ENCODE results near the gene NALCN. TPM values are rescaled to one million over a fixed set of nuclear protein-coding genes. Genes with fewer than 3 reads are reported as not detected.
A peak's percentile ranks its signal among the peaks of the same experiment; 100 is the strongest.

The NALCN gene
- total and polyA plus RNA-seq, 2 experiments from 2014 or later = 0.50 to 0.87 TPM

DNA sequence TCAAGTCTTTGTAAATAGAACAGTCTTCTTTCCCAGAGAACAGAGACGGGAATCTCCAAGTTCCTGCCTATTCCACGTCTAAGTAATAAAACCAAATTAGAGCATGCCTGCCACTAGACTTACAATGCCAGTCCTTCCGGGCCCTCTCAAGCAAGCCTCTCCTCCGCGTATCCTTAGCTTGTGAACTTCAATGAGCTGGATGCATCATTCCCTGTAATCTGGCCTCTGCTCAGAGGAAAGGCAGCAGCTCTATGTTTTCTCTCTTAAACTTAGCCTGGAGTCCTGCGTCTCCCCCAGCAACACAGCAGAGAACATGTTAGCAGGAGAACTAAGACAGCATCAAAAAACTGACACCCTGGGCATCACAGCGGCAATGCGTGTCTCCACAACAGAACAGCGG is 8.2 kb downstream of the NALCN start:
- no peak overlapping the region for H3K4me3 Mint-ChIP-seq
- Histone ChIP-seq H3K79me2 (replicated peaks; ENCODE audit: insufficient read depth) (no peaks in the 10 kb centered on the region), H3K36me3 (ENCODE audit: insufficient read depth) (no peaks in the 10 kb centered on the region), H3F3A (replicated peaks; ENCODE audit: low read depth) (no peaks in the 10 kb centered on the region), H3K4me1 (ENCODE audit: insufficient read depth) (peaks cover 14% of the 10 kb centered on the region), H3K9me2 (ENCODE audit: insufficient read depth) (no peaks in the 10 kb centered on the region), H3K27me3 (ENCODE audit: insufficient read depth) (no peaks in the 10 kb centered on the region), H3K27ac (ENCODE audit: low read depth) (no peak overlapping the region), H4K20me1 (replicated peaks; ENCODE audit: insufficient read depth) (no peaks in the 10 kb centered on the region), H2AFZ (peak overlapping the region; percentile 56; the same call in 1 of the 2 replicates), H3K4me2 (no peak overlapping the region), H3K4me3 (no peak overlapping the region)
- no peaks in the 10 kb centered on the region for H3K27me3 Mint-ChIP-seq (ENCODE audit: insufficient read depth, low read depth, poor library complexity)
- H3K36me3 Mint-ChIP-seq (ENCODE audit: low read depth) = no peaks in the 10 kb centered on the region
- TF ChIP-seq, protein P1, sequence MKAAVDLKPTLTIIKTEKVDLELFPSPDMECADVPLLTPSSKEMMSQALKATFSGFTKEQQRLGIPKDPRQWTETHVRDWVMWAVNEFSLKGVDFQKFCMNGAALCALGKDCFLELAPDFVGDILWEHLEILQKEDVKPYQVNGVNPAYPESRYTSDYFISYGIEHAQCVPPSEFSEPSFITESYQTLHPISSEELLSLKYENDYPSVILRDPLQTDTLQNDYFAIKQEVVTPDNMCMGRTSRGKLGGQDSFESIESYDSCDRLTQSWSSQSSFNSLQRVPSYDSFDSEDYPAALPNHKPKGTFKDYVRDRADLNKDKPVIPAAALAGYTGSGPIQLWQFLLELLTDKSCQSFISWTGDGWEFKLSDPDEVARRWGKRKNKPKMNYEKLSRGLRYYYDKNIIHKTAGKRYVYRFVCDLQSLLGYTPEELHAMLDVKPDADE (IDR thresholded peaks at IDR 0.05) = no peak
- no peak for TF ChIP-seq CREB1 (CRISPR knock-in tag; IDR thresholded peaks at IDR 0.05; ENCODE audit: low read depth)
- TF ChIP-seq POLR2AphosphoS5 (IDR thresholded peaks at IDR 0.05; ENCODE audit: low read depth) = no peak
- TF ChIP-seq STAT1 (IDR thresholded peaks at IDR 0.05; ENCODE audit: unreplicated experiment) = no peak
- TF ChIP-seq JUNB (IDR thresholded peaks at IDR 0.05; ENCODE audit: unreplicated experiment) = no peak
- TF ChIP-seq, protein P2, sequence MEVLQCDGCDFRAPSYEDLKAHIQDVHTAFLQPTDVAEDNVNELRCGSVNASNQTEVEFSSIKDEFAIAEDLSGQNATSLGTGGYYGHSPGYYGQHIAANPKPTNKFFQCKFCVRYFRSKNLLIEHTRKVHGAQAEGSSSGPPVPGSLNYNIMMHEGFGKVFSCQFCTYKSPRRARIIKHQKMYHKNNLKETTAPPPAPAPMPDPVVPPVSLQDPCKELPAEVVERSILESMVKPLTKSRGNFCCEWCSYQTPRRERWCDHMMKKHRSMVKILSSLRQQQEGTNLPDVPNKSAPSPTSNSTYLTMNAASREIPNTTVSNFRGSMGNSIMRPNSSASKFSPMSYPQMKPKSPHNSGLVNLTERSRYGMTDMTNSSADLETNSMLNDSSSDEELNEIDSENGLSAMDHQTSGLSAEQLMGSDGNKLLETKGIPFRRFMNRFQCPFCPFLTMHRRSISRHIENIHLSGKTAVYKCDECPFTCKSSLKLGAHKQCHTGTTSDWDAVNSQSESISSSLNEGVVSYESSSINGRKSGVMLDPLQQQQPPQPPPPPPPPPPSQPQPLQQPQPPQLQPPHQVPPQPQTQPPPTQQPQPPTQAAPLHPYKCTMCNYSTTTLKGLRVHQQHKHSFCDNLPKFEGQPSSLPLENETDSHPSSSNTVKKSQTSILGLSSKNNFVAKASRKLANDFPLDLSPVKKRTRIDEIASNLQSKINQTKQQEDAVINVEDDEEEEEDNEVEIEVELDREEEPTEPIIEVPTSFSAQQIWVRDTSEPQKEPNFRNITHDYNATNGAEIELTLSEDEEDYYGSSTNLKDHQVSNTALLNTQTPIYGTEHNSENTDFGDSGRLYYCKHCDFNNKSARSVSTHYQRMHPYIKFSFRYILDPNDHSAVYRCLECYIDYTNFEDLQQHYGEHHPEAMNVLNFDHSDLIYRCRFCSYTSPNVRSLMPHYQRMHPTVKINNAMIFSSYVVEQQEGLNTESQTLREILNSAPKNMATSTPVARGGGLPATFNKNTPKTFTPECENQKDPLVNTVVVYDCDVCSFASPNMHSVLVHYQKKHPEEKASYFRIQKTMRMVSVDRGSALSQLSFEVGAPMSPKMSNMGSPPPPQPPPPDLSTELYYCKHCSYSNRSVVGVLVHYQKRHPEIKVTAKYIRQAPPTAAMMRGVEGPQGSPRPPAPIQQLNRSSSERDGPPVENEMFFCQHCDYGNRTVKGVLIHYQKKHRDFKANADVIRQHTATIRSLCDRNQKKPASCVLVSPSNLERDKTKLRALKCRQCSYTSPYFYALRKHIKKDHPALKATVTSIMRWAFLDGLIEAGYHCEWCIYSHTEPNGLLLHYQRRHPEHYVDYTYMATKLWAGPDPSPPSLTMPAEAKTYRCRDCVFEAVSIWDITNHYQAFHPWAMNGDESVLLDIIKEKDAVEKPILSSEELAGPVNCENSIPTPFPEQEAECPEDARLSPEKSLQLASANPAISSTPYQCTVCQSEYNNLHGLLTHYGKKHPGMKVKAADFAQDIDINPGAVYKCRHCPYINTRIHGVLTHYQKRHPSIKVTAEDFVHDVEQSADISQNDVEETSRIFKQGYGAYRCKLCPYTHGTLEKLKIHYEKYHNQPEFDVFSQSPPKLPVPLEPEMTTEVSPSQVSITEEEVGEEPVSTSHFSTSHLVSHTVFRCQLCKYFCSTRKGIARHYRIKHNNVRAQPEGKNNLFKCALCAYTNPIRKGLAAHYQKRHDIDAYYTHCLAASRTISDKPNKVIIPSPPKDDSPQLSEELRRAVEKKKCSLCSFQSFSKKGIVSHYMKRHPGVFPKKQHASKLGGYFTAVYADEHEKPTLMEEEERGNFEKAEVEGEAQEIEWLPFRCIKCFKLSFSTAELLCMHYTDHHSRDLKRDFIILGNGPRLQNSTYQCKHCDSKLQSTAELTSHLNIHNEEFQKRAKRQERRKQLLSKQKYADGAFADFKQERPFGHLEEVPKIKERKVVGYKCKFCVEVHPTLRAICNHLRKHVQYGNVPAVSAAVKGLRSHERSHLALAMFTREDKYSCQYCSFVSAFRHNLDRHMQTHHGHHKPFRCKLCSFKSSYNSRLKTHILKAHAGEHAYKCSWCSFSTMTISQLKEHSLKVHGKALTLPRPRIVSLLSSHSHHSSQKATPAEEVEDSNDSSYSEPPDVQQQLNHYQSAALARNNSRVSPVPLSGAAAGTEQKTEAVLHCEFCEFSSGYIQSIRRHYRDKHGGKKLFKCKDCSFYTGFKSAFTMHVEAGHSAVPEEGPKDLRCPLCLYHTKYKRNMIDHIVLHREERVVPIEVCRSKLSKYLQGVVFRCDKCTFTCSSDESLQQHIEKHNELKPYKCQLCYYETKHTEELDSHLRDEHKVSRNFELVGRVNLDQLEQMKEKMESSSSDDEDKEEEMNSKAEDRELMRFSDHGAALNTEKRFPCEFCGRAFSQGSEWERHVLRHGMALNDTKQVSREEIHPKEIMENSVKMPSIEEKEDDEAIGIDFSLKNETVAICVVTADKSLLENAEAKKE (CRISPR knock-in tag; IDR thresholded peaks at IDR 0.05) = no peak
- no peak for TF ChIP-seq EZH2phosphoT487 (IDR thresholded peaks at IDR 0.05; ENCODE audit: unreplicated experiment)
- no peak for TF ChIP-seq NANOG (IDR thresholded peaks at IDR 0.05; ENCODE audit: borderline replicate concordance)
- no peak for TF ChIP-seq EZH2 (IDR thresholded peaks at IDR 0.05; ENCODE audit: low read depth, unreplicated experiment)
- TF ChIP-seq, protein P3, sequence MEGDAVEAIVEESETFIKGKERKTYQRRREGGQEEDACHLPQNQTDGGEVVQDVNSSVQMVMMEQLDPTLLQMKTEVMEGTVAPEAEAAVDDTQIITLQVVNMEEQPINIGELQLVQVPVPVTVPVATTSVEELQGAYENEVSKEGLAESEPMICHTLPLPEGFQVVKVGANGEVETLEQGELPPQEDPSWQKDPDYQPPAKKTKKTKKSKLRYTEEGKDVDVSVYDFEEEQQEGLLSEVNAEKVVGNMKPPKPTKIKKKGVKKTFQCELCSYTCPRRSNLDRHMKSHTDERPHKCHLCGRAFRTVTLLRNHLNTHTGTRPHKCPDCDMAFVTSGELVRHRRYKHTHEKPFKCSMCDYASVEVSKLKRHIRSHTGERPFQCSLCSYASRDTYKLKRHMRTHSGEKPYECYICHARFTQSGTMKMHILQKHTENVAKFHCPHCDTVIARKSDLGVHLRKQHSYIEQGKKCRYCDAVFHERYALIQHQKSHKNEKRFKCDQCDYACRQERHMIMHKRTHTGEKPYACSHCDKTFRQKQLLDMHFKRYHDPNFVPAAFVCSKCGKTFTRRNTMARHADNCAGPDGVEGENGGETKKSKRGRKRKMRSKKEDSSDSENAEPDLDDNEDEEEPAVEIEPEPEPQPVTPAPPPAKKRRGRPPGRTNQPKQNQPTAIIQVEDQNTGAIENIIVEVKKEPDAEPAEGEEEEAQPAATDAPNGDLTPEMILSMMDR (conservative IDR thresholded peaks at IDR 0.05; ENCODE audit: low read depth in 2 of 2) = no peak
- no peak for TF ChIP-seq ZNF331 (CRISPR knock-in tag; IDR thresholded peaks at IDR 0.05; ENCODE audit: low read depth)
- TF ChIP-seq ZNF114 (CRISPR knock-in tag; IDR thresholded peaks at IDR 0.05) = no peak
- TF ChIP-seq, protein P4, sequence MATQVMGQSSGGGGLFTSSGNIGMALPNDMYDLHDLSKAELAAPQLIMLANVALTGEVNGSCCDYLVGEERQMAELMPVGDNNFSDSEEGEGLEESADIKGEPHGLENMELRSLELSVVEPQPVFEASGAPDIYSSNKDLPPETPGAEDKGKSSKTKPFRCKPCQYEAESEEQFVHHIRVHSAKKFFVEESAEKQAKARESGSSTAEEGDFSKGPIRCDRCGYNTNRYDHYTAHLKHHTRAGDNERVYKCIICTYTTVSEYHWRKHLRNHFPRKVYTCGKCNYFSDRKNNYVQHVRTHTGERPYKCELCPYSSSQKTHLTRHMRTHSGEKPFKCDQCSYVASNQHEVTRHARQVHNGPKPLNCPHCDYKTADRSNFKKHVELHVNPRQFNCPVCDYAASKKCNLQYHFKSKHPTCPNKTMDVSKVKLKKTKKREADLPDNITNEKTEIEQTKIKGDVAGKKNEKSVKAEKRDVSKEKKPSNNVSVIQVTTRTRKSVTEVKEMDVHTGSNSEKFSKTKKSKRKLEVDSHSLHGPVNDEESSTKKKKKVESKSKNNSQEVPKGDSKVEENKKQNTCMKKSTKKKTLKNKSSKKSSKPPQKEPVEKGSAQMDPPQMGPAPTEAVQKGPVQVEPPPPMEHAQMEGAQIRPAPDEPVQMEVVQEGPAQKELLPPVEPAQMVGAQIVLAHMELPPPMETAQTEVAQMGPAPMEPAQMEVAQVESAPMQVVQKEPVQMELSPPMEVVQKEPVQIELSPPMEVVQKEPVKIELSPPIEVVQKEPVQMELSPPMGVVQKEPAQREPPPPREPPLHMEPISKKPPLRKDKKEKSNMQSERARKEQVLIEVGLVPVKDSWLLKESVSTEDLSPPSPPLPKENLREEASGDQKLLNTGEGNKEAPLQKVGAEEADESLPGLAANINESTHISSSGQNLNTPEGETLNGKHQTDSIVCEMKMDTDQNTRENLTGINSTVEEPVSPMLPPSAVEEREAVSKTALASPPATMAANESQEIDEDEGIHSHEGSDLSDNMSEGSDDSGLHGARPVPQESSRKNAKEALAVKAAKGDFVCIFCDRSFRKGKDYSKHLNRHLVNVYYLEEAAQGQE (IDR thresholded peaks at IDR 0.05; ENCODE audit: unreplicated experiment) = no peak
- no peak overlapping the region for H3K27ac Mint-ChIP-seq
- no peak for DNase-seq (ENCODE audit: low spot score)
- no peaks in the 10 kb centered on the region for H3K9me3 Mint-ChIP-seq
- no peak for ATAC-seq
- H3K4me1 Mint-ChIP-seq = peaks cover 12% of the 10 kb centered on the region
